K562 (cell line): ENCODE data around the gene NBR1. TPM values are rescaled to one million over a fixed set of nuclear protein-coding genes. Genes with fewer than 3 reads are reported as not detected.

Experiments used
- JUN ChIP-seq, 2 experiments: sonication (generic) in 1 of 2; formaldehyde crosslinking in 1 of 2; IDR thresholded peaks; 2 replicates each; pipeline versions ENCODE4 v1.6.1 to v1.8.0; 2012 to 2022; ENCODE audit warnings: borderline replicate concordance in 2 of 2, mild to moderate bottlenecking in 2 of 2, improper control_type of control experiment in 1 of 2, low read depth in 1 of 2, low read length in 1 of 2, missing genetic modification reagents in 1 of 2
- NCOR1 ChIP-seq: fragments of 450-650 bp; IDR thresholded peaks from 2 replicates; pipeline ENCODE4 v1.6.1; 2016; ENCODE audit warnings: mild to moderate bottlenecking, moderate library complexity
- PHF21A ChIP-seq: fragments of 450-650 bp; IDR thresholded peaks from 2 replicates; pipeline ENCODE4 v1.6.1; 2017; ENCODE audit warnings: low read depth, borderline replicate concordance
- RFX7 ChIP-seq: fragments of 250-450 bp; sonication (Bioruptor Pico); IDR thresholded peaks from 2 replicates; pipeline ENCODE4 v1.5.1; 2021; ENCODE audit warnings: mild to moderate bottlenecking
- polyA plus RNA-seq, 8 experiments: library from polyadenylated mRNA; depleted of rRNA in 4 of 8; stranded (reverse) in 5 of 8; unstranded in 3 of 8; fragments of >200 nt; fragmentation: Nextera tagmentation in 2 of 8; fragmentation: Illumina TruSeq in 1 of 8; extraction: Ambion mirVana in 2 of 8; extraction: Trizol in 1 of 8; gene quantifications; 2 replicates each; pipeline versions ENCODE4 v1.2.1 to v1.2.3, GENCODE V29; 2011 to 2014; ENCODE audit warnings: inconsistent platforms in 1 of 8, missing spikeins in 1 of 8
- total RNA-seq, 7 experiments: library from RNA; depleted of rRNA in 6 of 7; stranded (reverse); fragments of >200 nt in 6 of 7; fragmentation: Illumina TruSeq in 2 of 7; extraction: Trizol in 2 of 7; gene quantifications; 2 replicates each; pipeline versions ENCODE4 v1.2.1 to v1.2.3, GENCODE V29; 2011 to 2021; ENCODE audit warnings: low replicate concordance in 1 of 7
- TF ChIP-seq, protein P1 (sequence below), 2 experiments: fragments of 150-350 bp in 1 of 2; IDR thresholded peaks; 2 replicates each; pipeline ENCODE4 v1.6.1; 2012 to 2016; ENCODE audit warnings: low read depth in 2 of 2, low read length in 2 of 2, mild to moderate bottlenecking in 1 of 2, moderate library complexity in 1 of 2
- TF ChIP-seq, protein P2 (sequence below): IDR thresholded peaks from 2 replicates; pipeline ENCODE4 v1.6.1; 2011; ENCODE audit not compliant: insufficient read length; ENCODE audit errors: extremely low read depth
- TF ChIP-seq, protein P3 (sequence below): fragments of 450-650 bp; formaldehyde crosslinking; IDR thresholded peaks from 2 replicates; pipeline ENCODE4 v1.4.0; 2022; ENCODE audit warnings: missing genetic modification characterization
- TF ChIP-seq, protein P4 (sequence below): sonication (generic); formaldehyde crosslinking; IDR thresholded peaks from 2 replicates; pipeline ENCODE4 v1.9.0; 2022; ENCODE audit warnings: mild to moderate bottlenecking, missing genetic modification reagents
- TF ChIP-seq, protein P5 (sequence below): fragments of 450-650 bp; IDR thresholded peaks from 2 replicates; pipeline ENCODE4 v1.6.1; 2016; ENCODE audit warnings: mild to moderate bottlenecking, moderate library complexity

Gene NBR1
- total and polyA plus RNA-seq, 9 of the 15 experiments (the other 6 are each of a cell fraction or from before 2014, with no cell fraction given), result 4.2 to 70.1 (median 39.9) TPM

DNA sequence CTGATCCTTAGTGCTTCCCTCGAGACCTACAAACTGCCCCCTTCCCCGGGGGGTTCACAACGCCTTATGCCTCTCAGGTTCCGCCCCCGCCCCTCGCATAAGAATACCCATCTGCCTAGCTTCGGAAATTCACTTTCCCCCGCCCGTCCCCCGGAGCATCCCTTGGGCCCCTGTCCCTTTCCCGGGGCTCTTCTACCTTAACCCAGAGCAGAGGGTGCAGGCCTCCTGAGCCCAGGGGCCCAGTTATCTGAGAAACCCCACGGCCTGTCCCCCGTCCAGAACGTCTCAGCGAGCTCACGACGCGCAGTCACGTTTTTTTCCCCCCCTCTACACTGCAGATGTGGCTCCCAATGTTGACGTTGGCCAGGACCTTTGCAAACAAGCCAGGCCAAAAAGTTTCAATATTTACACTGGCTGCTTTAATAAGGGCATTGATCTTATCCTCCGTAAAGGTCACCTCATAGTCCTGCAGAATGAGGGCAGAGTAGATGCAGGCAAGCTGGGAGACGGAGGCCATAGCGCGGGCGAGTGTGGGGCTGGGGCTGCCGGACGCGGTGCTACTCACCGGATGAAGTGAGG lies 1.4 kb upstream of the NBR1 start (continued):
- TF ChIP-seq, protein P1, sequence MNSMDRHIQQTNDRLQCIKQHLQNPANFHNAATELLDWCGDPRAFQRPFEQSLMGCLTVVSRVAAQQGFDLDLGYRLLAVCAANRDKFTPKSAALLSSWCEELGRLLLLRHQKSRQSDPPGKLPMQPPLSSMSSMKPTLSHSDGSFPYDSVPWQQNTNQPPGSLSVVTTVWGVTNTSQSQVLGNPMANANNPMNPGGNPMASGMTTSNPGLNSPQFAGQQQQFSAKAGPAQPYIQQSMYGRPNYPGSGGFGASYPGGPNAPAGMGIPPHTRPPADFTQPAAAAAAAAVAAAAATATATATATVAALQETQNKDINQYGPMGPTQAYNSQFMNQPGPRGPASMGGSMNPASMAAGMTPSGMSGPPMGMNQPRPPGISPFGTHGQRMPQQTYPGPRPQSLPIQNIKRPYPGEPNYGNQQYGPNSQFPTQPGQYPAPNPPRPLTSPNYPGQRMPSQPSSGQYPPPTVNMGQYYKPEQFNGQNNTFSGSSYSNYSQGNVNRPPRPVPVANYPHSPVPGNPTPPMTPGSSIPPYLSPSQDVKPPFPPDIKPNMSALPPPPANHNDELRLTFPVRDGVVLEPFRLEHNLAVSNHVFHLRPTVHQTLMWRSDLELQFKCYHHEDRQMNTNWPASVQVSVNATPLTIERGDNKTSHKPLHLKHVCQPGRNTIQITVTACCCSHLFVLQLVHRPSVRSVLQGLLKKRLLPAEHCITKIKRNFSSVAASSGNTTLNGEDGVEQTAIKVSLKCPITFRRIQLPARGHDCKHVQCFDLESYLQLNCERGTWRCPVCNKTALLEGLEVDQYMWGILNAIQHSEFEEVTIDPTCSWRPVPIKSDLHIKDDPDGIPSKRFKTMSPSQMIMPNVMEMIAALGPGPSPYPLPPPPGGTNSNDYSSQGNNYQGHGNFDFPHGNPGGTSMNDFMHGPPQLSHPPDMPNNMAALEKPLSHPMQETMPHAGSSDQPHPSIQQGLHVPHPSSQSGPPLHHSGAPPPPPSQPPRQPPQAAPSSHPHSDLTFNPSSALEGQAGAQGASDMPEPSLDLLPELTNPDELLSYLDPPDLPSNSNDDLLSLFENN (IDR thresholded peaks at IDR 0.05; ENCODE audit: low read depth in 2 of 2, low read length in 2 of 2), result no peak
- TF ChIP-seq, protein P2, sequence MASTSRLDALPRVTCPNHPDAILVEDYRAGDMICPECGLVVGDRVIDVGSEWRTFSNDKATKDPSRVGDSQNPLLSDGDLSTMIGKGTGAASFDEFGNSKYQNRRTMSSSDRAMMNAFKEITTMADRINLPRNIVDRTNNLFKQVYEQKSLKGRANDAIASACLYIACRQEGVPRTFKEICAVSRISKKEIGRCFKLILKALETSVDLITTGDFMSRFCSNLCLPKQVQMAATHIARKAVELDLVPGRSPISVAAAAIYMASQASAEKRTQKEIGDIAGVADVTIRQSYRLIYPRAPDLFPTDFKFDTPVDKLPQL, result no peak
- TF ChIP-seq, protein P3, sequence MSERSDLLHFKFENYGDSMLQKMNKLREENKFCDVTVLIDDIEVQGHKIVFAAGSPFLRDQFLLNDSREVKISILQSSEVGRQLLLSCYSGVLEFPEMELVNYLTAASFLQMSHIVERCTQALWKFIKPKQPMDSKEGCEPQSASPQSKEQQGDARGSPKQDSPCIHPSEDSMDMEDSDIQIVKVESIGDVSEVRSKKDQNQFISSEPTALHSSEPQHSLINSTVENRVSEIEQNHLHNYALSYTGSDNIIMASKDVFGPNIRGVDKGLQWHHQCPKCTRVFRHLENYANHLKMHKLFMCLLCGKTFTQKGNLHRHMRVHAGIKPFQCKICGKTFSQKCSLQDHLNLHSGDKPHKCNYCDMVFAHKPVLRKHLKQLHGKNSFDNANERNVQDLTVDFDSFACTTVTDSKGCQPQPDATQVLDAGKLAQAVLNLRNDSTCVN (CRISPR knock-in tag), result no peak
- TF ChIP-seq JUN (IDR thresholded peaks at IDR 0.05; ENCODE audit: borderline replicate concordance, low read depth, low read length) (no peak), JUN (CRISPR knock-in tag; IDR thresholded peaks at IDR 0.05; ENCODE audit: borderline replicate concordance) (0 out of 2 replicates have a peak, but pooled peaks have one; percentile 18), NCOR1 (no peak), RFX7 (no peak), PHF21A (no peak)
- TF ChIP-seq, protein P4, sequence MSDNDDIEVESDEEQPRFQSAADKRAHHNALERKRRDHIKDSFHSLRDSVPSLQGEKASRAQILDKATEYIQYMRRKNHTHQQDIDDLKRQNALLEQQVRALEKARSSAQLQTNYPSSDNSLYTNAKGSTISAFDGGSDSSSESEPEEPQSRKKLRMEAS, result peak; percentile 64
- TF ChIP-seq, protein P5, sequence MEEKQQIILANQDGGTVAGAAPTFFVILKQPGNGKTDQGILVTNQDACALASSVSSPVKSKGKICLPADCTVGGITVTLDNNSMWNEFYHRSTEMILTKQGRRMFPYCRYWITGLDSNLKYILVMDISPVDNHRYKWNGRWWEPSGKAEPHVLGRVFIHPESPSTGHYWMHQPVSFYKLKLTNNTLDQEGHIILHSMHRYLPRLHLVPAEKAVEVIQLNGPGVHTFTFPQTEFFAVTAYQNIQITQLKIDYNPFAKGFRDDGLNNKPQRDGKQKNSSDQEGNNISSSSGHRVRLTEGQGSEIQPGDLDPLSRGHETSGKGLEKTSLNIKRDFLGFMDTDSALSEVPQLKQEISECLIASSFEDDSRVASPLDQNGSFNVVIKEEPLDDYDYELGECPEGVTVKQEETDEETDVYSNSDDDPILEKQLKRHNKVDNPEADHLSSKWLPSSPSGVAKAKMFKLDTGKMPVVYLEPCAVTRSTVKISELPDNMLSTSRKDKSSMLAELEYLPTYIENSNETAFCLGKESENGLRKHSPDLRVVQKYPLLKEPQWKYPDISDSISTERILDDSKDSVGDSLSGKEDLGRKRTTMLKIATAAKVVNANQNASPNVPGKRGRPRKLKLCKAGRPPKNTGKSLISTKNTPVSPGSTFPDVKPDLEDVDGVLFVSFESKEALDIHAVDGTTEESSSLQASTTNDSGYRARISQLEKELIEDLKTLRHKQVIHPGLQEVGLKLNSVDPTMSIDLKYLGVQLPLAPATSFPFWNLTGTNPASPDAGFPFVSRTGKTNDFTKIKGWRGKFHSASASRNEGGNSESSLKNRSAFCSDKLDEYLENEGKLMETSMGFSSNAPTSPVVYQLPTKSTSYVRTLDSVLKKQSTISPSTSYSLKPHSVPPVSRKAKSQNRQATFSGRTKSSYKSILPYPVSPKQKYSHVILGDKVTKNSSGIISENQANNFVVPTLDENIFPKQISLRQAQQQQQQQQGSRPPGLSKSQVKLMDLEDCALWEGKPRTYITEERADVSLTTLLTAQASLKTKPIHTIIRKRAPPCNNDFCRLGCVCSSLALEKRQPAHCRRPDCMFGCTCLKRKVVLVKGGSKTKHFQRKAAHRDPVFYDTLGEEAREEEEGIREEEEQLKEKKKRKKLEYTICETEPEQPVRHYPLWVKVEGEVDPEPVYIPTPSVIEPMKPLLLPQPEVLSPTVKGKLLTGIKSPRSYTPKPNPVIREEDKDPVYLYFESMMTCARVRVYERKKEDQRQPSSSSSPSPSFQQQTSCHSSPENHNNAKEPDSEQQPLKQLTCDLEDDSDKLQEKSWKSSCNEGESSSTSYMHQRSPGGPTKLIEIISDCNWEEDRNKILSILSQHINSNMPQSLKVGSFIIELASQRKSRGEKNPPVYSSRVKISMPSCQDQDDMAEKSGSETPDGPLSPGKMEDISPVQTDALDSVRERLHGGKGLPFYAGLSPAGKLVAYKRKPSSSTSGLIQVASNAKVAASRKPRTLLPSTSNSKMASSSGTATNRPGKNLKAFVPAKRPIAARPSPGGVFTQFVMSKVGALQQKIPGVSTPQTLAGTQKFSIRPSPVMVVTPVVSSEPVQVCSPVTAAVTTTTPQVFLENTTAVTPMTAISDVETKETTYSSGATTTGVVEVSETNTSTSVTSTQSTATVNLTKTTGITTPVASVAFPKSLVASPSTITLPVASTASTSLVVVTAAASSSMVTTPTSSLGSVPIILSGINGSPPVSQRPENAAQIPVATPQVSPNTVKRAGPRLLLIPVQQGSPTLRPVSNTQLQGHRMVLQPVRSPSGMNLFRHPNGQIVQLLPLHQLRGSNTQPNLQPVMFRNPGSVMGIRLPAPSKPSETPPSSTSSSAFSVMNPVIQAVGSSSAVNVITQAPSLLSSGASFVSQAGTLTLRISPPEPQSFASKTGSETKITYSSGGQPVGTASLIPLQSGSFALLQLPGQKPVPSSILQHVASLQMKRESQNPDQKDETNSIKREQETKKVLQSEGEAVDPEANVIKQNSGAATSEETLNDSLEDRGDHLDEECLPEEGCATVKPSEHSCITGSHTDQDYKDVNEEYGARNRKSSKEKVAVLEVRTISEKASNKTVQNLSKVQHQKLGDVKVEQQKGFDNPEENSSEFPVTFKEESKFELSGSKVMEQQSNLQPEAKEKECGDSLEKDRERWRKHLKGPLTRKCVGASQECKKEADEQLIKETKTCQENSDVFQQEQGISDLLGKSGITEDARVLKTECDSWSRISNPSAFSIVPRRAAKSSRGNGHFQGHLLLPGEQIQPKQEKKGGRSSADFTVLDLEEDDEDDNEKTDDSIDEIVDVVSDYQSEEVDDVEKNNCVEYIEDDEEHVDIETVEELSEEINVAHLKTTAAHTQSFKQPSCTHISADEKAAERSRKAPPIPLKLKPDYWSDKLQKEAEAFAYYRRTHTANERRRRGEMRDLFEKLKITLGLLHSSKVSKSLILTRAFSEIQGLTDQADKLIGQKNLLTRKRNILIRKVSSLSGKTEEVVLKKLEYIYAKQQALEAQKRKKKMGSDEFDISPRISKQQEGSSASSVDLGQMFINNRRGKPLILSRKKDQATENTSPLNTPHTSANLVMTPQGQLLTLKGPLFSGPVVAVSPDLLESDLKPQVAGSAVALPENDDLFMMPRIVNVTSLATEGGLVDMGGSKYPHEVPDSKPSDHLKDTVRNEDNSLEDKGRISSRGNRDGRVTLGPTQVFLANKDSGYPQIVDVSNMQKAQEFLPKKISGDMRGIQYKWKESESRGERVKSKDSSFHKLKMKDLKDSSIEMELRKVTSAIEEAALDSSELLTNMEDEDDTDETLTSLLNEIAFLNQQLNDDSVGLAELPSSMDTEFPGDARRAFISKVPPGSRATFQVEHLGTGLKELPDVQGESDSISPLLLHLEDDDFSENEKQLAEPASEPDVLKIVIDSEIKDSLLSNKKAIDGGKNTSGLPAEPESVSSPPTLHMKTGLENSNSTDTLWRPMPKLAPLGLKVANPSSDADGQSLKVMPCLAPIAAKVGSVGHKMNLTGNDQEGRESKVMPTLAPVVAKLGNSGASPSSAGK, result peak; percentile 65
